Neuronal stem cell (in vitro differentiated cells): Measurements from ENCODE around the gene NRXN3.
A peak's percentile ranks its signal among the peaks of the same experiment; 100 is the strongest.

Source experiments
- DNase-seq: peaks from one replicate; pipeline ENCODE4 v3.0.0-alpha.2; 2013; ENCODE audit warnings: low spot score
- H2AFZ ChIP-seq: one replicate; pipeline ENCODE4 v1.6.1; 2013; ENCODE audit warnings: mild to moderate bottlenecking, low read length, inconsistent platforms
- H2AK5ac ChIP-seq: 2 replicates; pipeline ENCODE4 v1.6.1; 2013; ENCODE audit warnings: low read depth, mild to moderate bottlenecking, inconsistent platforms, low read length, moderate library complexity, mixed read lengths
- H2BK120ac ChIP-seq: 2 replicates; pipeline ENCODE4 v1.6.1; 2013; ENCODE audit warnings: low read depth, mild to moderate bottlenecking, inconsistent platforms, low read length, moderate library complexity, mixed read lengths
- H2BK12ac ChIP-seq: one replicate; pipeline ENCODE4 v1.6.1; 2013; ENCODE audit warnings: low read length, inconsistent platforms
- H2BK15ac ChIP-seq: 2 replicates; pipeline ENCODE4 v1.6.1; 2013; ENCODE audit warnings: mild to moderate bottlenecking, low read length, inconsistent platforms, mixed read lengths
- H2BK5ac ChIP-seq: one replicate; pipeline ENCODE4 v1.6.1; 2013; ENCODE audit warnings: inconsistent platforms, mild to moderate bottlenecking, low read length, moderate library complexity
- H3K14ac ChIP-seq: one replicate; pipeline ENCODE4 v1.6.1; 2013; ENCODE audit warnings: low read length, inconsistent platforms
- H3K18ac ChIP-seq: 2 replicates; pipeline ENCODE4 v1.6.1; 2013; ENCODE audit warnings: low read length, inconsistent platforms
- H3K23ac ChIP-seq: 2 replicates; pipeline ENCODE4 v1.6.1; 2013; ENCODE audit warnings: low read depth, mild to moderate bottlenecking, mixed read lengths, low read length, inconsistent platforms; ENCODE audit not compliant: poor library complexity
- H3K27ac ChIP-seq: replicated peaks from 3 replicates; pipeline ENCODE4 v1.5.1; 2013; ENCODE audit warnings: low read length, inconsistent platforms
- H3K27me3 ChIP-seq, 3 experiments: 2 replicates each; pipeline ENCODE4 v1.6.1; 2013; ENCODE audit warnings: low read length in 3 of 3, mild to moderate bottlenecking in 2 of 3, inconsistent platforms in 1 of 3, low read depth in 1 of 3, mixed read lengths in 1 of 3, moderate library complexity in 1 of 3; ENCODE audit not compliant: control insufficient read depth in 3 of 3, insufficient read depth in 3 of 3
- H3K36me3 ChIP-seq, 2 donors: replicated peaks in 1 of 2; 2 replicates each; pipeline ENCODE4 v1.6.1; 2013; ENCODE audit warnings: low read length in 2 of 2; ENCODE audit not compliant: control insufficient read depth in 2 of 2, insufficient read depth in 2 of 2
- H3K4ac ChIP-seq: 2 replicates; pipeline ENCODE4 v1.6.1; 2013; ENCODE audit warnings: inconsistent platforms, mild to moderate bottlenecking, low read length, moderate library complexity
- H3K4me1 ChIP-seq, 2 donors: 1 replicate in 1 of 2; 2 replicates in 1 of 2; pipeline ENCODE4 v1.6.1; 2013; ENCODE audit warnings: low read length in 2 of 2, low read depth in 1 of 2; ENCODE audit not compliant: control insufficient read depth in 2 of 2, insufficient read depth in 1 of 2
- H3K4me2 ChIP-seq: one replicate; pipeline ENCODE4 v1.6.1; 2013; ENCODE audit warnings: mild to moderate bottlenecking, low read length, inconsistent platforms; ENCODE audit not compliant: insufficient read depth, poor library complexity, severe bottlenecking
- H3K4me3 ChIP-seq, 2 donors: 2 replicates each; pipeline ENCODE4 v1.5.1; 2013; ENCODE audit warnings: low read length in 2 of 2, mild to moderate bottlenecking in 2 of 2, inconsistent platforms in 1 of 2, moderate library complexity in 1 of 2
- H3K79me1 ChIP-seq: one replicate; pipeline ENCODE4 v1.6.1; 2013; ENCODE audit warnings: low read depth, mild to moderate bottlenecking, inconsistent platforms, low read length, moderate library complexity
- H3K9ac ChIP-seq: one replicate; pipeline ENCODE4 v1.6.1; 2013; ENCODE audit warnings: mild to moderate bottlenecking, low read depth, low read length, inconsistent platforms; ENCODE audit not compliant: poor library complexity
- H3K9me3 ChIP-seq, 2 donors: replicated peaks in 1 of 2; 2 replicates each; pipeline versions ENCODE3 to v1.6.1; 2013; ENCODE audit warnings: low read length in 2 of 2, mild to moderate bottlenecking in 2 of 2, inconsistent platforms in 1 of 2, low read depth in 1 of 2, mixed read lengths in 1 of 2, moderate library complexity in 1 of 2; ENCODE audit not compliant: control insufficient read depth in 2 of 2, insufficient read depth in 1 of 2
- H4K8ac ChIP-seq: one replicate; pipeline ENCODE4 v1.6.1; 2013; ENCODE audit warnings: low read depth, mild to moderate bottlenecking, inconsistent platforms, low read length, moderate library complexity
- H4K91ac ChIP-seq: one replicate; pipeline ENCODE4 v1.6.1; 2013; ENCODE audit warnings: low read length, low read depth, mild to moderate bottlenecking, inconsistent platforms; ENCODE audit not compliant: poor library complexity
- WGBS, 2 donors: extraction: QIAGEN DNeasy Blood & Tissue Kit; methylation state at CpG; one replicate each; pipeline ENCODE4 v1.1.7; 2013; ENCODE audit warnings: missing lambda C conversion rate in 2 of 2, mixed read lengths in 1 of 2; ENCODE audit not compliant: insufficient read length in 2 of 2, insufficient replicate concordance in 1 of 2; ENCODE audit errors: extremely low coverage in 2 of 2; 5-methylcytosine and 5-hydroxymethylcytosine counted together

NRXN3 gene

DNA sequence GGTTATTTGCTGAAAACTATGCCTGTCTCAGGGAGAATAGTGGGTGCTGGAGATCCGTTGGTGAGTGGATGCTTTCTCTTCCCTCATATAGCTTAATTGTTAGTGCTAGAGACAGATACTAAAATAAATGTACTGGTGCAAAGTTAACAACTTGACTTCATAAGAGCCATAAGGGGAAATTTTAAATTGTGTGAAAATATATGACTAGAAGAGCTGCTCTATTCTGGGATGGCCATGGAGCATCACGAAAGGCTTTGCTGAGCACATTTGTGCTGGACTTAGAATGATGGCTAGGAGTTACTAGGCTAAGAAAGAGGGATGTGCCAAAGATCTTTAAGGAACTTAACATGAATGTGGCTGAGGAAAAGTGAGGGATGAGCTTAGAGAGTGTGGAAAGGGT, 668.8 kb downstream of the NRXN3 start:
- WGBS, 2 donors: no CpG with 5 or more reads among the region's 2 CpGs
- no peak overlapping the region for H4K8ac ChIP-seq

GRCh38 chr14:78840898-78841297, 670.7 kb downstream of the NRXN3 start:
- no peak for DNase-seq
- no peak overlapping the region for H3K27ac ChIP-seq
- no peak overlapping the region for H2BK120ac ChIP-seq
- H3K4me1 ChIP-seq: no peaks in the 10 kb centered on the region
- H3K36me3 ChIP-seq: no peaks in the 10 kb centered on the region
- no peak overlapping the region for H3K23ac ChIP-seq
- H4K91ac ChIP-seq: no peak overlapping the region
- H3K4ac ChIP-seq: no peak overlapping the region
- H3K4me3 ChIP-seq: no peak overlapping the region
- no peaks in the 10 kb centered on the region for H3K27me3 ChIP-seq
- no CpG with 5 or more reads among the region's 1 CpG for WGBS, 2 donors
- H2BK5ac ChIP-seq: no peak overlapping the region
- no peak overlapping the region for H2AK5ac ChIP-seq
- H2BK15ac ChIP-seq: no peak overlapping the region
- no peak overlapping the region for H2AFZ ChIP-seq
- H4K8ac ChIP-seq: no peak overlapping the region
- no peak overlapping the region for H3K14ac ChIP-seq
- H3K4me2 ChIP-seq: no peak overlapping the region
- no peak overlapping the region for H3K9ac ChIP-seq
- H3K9me3 ChIP-seq: no peaks in the 10 kb centered on the region
- no peaks in the 10 kb centered on the region for H3K79me1 ChIP-seq
- no peak overlapping the region for H3K18ac ChIP-seq
- no peak overlapping the region for H2BK12ac ChIP-seq

More for the DNA sequence above, 668.8 kb downstream of the NRXN3 start:
- no peaks in the 10 kb centered on the region for H3K4me1 ChIP-seq
- no peak overlapping the region for H3K9ac ChIP-seq
- no peaks in the 10 kb centered on the region for H3K36me3 ChIP-seq
- no peaks in the 10 kb centered on the region for H3K27me3 ChIP-seq
- H2BK5ac ChIP-seq: no peak overlapping the region
- H4K91ac ChIP-seq: no peak overlapping the region
- H2BK120ac ChIP-seq: no peak overlapping the region
- H2AK5ac ChIP-seq: no peak overlapping the region
- H3K23ac ChIP-seq: no peak overlapping the region
- no peaks in the 10 kb centered on the region for H3K9me3 ChIP-seq
- H3K4ac ChIP-seq: no peak overlapping the region
- no peak overlapping the region for H2AFZ ChIP-seq
- H3K14ac ChIP-seq: no peak overlapping the region
- no peak overlapping the region for H3K27ac ChIP-seq
- no peak overlapping the region for H2BK15ac ChIP-seq
- no peak overlapping the region for H2BK12ac ChIP-seq
- H3K18ac ChIP-seq: no peak overlapping the region
- no peak overlapping the region for H3K4me2 ChIP-seq
- DNase-seq: no peak
- no peaks in the 10 kb centered on the region for H3K79me1 ChIP-seq
- no peak overlapping the region for H3K4me3 ChIP-seq

DNA sequence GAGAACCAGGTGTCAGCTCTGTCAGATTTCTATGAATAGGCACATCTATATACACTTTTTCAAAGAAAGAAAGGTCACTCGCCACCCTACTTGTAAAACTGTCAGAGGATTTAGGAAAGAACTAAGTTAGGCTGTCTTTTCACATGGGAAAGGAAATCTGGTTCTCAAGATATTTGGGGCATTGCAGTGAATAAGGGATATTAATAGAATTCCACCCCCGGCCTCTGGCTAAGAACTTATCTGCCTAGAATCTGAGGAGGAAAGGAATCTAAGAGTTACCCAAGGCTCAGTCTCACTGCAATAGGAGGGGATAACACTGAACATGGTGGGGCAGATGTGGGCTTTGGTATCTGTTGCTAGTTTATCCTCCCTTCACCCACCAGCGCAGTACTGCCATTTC, 677.6 kb downstream of the NRXN3 start:
- Histone ChIP-seq H2BK120ac (no peak overlapping the region), H3K4me1 (no peaks in the 10 kb centered on the region), H3K14ac (no peak overlapping the region), H3K23ac (no peak overlapping the region), H3K9ac (no peak overlapping the region), H2BK5ac (no peak overlapping the region), H3K4me3 (no peak overlapping the region), H4K8ac (no peak overlapping the region), H2AK5ac (no peak overlapping the region), H3K18ac (no peak overlapping the region), H3K27me3 (no peaks in the 10 kb centered on the region), H3K4me2 (no peak overlapping the region), H2AFZ (no peak overlapping the region), H3K4ac (no peak overlapping the region), H3K79me1 (no peaks in the 10 kb centered on the region), H2BK15ac (no peak overlapping the region), H2BK12ac (no peak overlapping the region), H3K27ac (no peak overlapping the region), H3K36me3 (no peaks in the 10 kb centered on the region), H3K9me3 (no peaks in the 10 kb centered on the region), H4K91ac (no peak overlapping the region)
- no CpG with 5 or more reads among the region's 3 CpGs for WGBS, 2 donors
- DNase-seq: no peak

DNA sequence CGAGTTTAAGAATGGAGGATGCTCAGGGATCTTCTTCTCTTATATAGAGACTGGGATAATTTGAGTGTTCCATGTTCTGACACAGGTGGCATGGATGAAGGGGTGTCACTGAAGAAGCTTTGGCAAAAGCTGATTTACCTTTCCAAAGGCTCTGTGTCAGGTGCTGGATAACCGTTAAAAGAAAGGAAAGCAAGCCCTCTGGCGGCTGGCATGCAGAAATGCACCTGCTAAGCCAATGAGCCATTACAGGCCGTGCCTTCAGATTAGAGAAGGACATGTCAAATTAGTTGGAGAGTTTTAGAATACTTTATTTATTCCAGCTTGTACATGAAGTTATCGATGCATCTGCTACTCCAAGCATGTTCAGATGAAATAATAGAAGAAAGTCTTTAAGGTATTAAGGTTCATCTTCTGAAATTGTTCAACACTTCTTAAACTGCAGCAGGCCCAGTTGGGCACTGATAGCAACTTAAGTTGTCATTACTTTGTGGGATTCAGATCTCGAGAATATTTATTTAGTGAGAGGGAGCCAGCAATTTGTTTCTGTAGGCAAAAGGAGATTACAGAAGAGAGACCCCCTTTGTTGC, 678.2 kb downstream of the NRXN3 start:
- Histone ChIP-seq H3K4me2 (no peak overlapping the region), H3K4me1 (no peaks in the 10 kb centered on the region), H3K4me3 (no peak overlapping the region), H3K27ac (no peak overlapping the region), H2BK15ac (no peak overlapping the region), H4K91ac (no peak overlapping the region), H3K79me1 (no peaks in the 10 kb centered on the region), H3K4ac (no peak overlapping the region), H3K23ac (no peak overlapping the region), H2BK5ac (no peak overlapping the region), H3K9me3 (no peaks in the 10 kb centered on the region), H2AFZ (no peak overlapping the region), H3K36me3 (no peaks in the 10 kb centered on the region), H2BK12ac (no peak overlapping the region), H4K8ac (no peak overlapping the region), H2AK5ac (no peak overlapping the region), H3K9ac (no peak overlapping the region), H3K14ac (no peak overlapping the region), H2BK120ac (no peak overlapping the region), H3K18ac (no peak overlapping the region), H3K27me3 (no peaks in the 10 kb centered on the region)
- no CpG with 5 or more reads among the region's 6 CpGs for WGBS, 2 donors
- peak; percentile 58 for DNase-seq
